GM23338 (cell line): Measurements from ENCODE around the gene YPEL1. TPM values are rescaled to one million over a fixed set of nuclear protein-coding genes. Genes with fewer than 3 reads are reported as not detected.

Experiments used
- ATAC-seq: fragments of 200-7000 bp; cut with Tn5 transposase; 3 replicates; pipeline ENCODE4 v1.9.1; 2020
- DNase-seq: peaks from one replicate; pipeline ENCODE4 v3.0.0-alpha.2; 2015; ENCODE audit warnings: low spot score
- H2AFZ ChIP-seq: fragments of 200-600 bp; sonication (generic); 2 replicates; pipeline ENCODE4 v1.8.0; 2016; ENCODE audit warnings: antibody characterized with exemption, mild to moderate bottlenecking, moderate library complexity
- H3F3A ChIP-seq: fragments of 200-600 bp; sonication (generic); replicated peaks from 2 replicates; pipeline ENCODE4 v1.8.0; 2017; ENCODE audit warnings: antibody characterized with exemption, mixed run types, low read depth
- H3K27ac ChIP-seq: fragments of 200-600 bp; sonication (generic); 2 replicates; pipeline ENCODE4 v1.6.1; 2016; ENCODE audit warnings: low read depth
- H3K27me3 ChIP-seq: fragments of 200-600 bp; sonication (generic); 2 replicates; pipeline ENCODE4 v1.8.0; 2016; ENCODE audit warnings: mild to moderate bottlenecking, mixed run types, moderate library complexity; ENCODE audit not compliant: insufficient read depth
- H3K36me3 ChIP-seq: fragments of 200-600 bp; sonication (generic); 2 replicates; pipeline ENCODE4 v1.8.0; 2016; ENCODE audit warnings: mild to moderate bottlenecking; ENCODE audit not compliant: insufficient read depth
- H3K4me1 ChIP-seq: fragments of 200-600 bp; sonication (generic); 2 replicates; pipeline ENCODE4 v1.8.0; 2016; ENCODE audit warnings: mild to moderate bottlenecking, moderate library complexity; ENCODE audit not compliant: insufficient read depth
- H3K4me2 ChIP-seq: fragments of 200-600 bp; sonication (generic); 2 replicates; pipeline ENCODE4 v1.7.1; 2017; ENCODE audit warnings: mixed run types
- H3K4me3 ChIP-seq: fragments of 200-600 bp; sonication (generic); 2 replicates; pipeline ENCODE4 v1.6.1; 2016; ENCODE audit warnings: mixed run types
- H3K79me2 ChIP-seq: fragments of 200-600 bp; sonication (generic); replicated peaks from 2 replicates; pipeline ENCODE4 v1.8.0; 2017; ENCODE audit warnings: mild to moderate bottlenecking; ENCODE audit not compliant: insufficient read depth
- H3K9me2 ChIP-seq: fragments of 200-600 bp; sonication (generic); 2 replicates; pipeline ENCODE4 v1.8.0; 2017; ENCODE audit not compliant: insufficient read depth
- H4K20me1 ChIP-seq: fragments of 200-600 bp; sonication (generic); replicated peaks from 2 replicates; pipeline ENCODE4 v1.8.0; 2017; ENCODE audit warnings: mild to moderate bottlenecking; ENCODE audit not compliant: insufficient read depth
- H3K27ac Mint-ChIP-seq: 2 replicates; pipeline ENCODE4 v1.8.0; 2020; ENCODE audit warnings: inconsistent platforms, mild to moderate bottlenecking, moderate library complexity, mixed read lengths
- H3K27me3 Mint-ChIP-seq: 3 replicates; pipeline ENCODE4 v1.8.0; 2022; ENCODE audit warnings: low read depth, mild to moderate bottlenecking, moderate library complexity, mixed read lengths, inconsistent platforms; ENCODE audit not compliant: insufficient read depth, poor library complexity
- H3K36me3 Mint-ChIP-seq: 3 replicates; pipeline ENCODE4 v1.8.0; 2021; ENCODE audit warnings: low read depth, mild to moderate bottlenecking, inconsistent platforms, moderate library complexity, mixed read lengths
- H3K4me1 Mint-ChIP-seq: 3 replicates; pipeline ENCODE4 v1.8.0; 2020; ENCODE audit warnings: mild to moderate bottlenecking, inconsistent platforms, mixed read lengths
- H3K4me3 Mint-ChIP-seq: 3 replicates; pipeline ENCODE4 v1.8.0; 2021; ENCODE audit warnings: moderate library complexity, mild to moderate bottlenecking, inconsistent platforms, mixed read lengths
- H3K9me3 Mint-ChIP-seq: 3 replicates; pipeline ENCODE4 v1.8.0; 2020; ENCODE audit warnings: moderate library complexity, mild to moderate bottlenecking, inconsistent platforms, mixed read lengths
- EZH2phosphoT487 ChIP-seq: fragments of 200-600 bp; sonication (generic); IDR thresholded peaks from one replicate; pipeline ENCODE4 v1.8.1; 2018; ENCODE audit warnings: antibody characterized with exemption; ENCODE audit not compliant: unreplicated experiment
- JUNB ChIP-seq: IDR thresholded peaks from one replicate; pipeline ENCODE4 v1.6.1; 2016; ENCODE audit warnings: antibody characterized with exemption; ENCODE audit not compliant: unreplicated experiment
- STAT1 ChIP-seq: IDR thresholded peaks from one replicate; pipeline ENCODE4 v1.6.1; 2016; ENCODE audit warnings: antibody characterized with exemption; ENCODE audit not compliant: unreplicated experiment
- polyA plus RNA-seq: library from polyadenylated mRNA; unstranded; fragments of >200 nt; fragmentation: Nextera tagmentation; extraction: Ambion mirVana; gene quantifications from 2 replicates; pipeline ENCODE4 v1.2.1, GENCODE V29; 2016
- total RNA-seq: library from RNA; depleted of rRNA; stranded (reverse); fragments of >200 nt; shearing (Covaris generic); gene quantifications from 2 replicates; pipeline ENCODE4 v1.2.3, GENCODE V29; 2014
- TF ChIP-seq, protein P1 (sequence below), 2 experiments: fragments of 200-600 bp in 1 of 2; sonication (generic) in 1 of 2; conservative IDR thresholded peaks; 2 replicates each; pipeline versions ENCODE4 v1.5.1 to v1.6.1; 2016 to 2017; ENCODE audit warnings: antibody characterized with exemption in 2 of 2, low read depth in 2 of 2, mild to moderate bottlenecking in 2 of 2, moderate library complexity in 1 of 2
- TF ChIP-seq, protein P2 (sequence below): fragments of 250-450 bp; sonication (Bioruptor Pico); IDR thresholded peaks from 2 replicates; pipeline ENCODE4 v1.5.0; 2020; ENCODE audit warnings: mild to moderate bottlenecking, moderate library complexity

The YPEL1 gene
- total and polyA plus RNA-seq, 2 experiments from 2014 or later = 4.4 to 6.0 TPM

DNA sequence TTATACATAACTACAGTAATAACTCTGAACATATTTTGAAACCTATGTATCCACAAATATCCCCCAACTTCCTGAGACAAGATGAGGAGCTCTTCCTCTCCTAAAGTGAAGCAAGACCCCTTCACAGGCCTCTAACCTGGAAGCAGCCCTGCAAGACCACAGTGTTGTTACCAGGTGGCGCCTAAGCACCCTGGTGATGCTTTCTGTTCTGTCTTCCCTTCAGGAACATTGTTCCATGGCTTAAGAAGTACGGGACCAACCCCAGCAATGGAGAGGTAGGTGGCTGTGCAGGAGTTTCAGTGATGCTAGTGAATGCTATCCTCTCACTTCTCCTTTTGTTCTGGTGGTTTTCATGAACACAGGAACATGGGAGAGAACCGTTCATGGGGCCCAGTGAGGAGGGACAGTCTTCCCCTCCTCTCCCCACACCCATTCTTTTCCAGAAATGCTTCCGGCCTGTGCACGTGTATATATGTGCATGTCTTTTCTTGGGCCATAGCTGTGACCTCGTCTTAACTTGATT is 63.4 kb downstream of the YPEL1 start:
- no peaks in the 10 kb centered on the region for H3F3A ChIP-seq
- Mint-ChIP-seq H3K36me3 (peaks cover 60% of the 10 kb centered on the region), H3K27ac (no peak overlapping the region), H3K4me3 (no peak overlapping the region), H3K9me3 (peaks cover 5% of the 10 kb centered on the region; the same call in 2 of the 3 replicates), H3K27me3 (peaks cover 6% of the 10 kb centered on the region), H3K4me1 (peaks cover 3% of the 10 kb centered on the region; the same call in 1 of the 3 replicates)
- no peaks in the 10 kb centered on the region for H3K27me3 ChIP-seq
- DNase-seq (no peak), ATAC-seq (no peak)
- H3K9me2 ChIP-seq = no peaks in the 10 kb centered on the region
- H3K27ac ChIP-seq = no peak overlapping the region
- TF ChIP-seq, protein P1, sequence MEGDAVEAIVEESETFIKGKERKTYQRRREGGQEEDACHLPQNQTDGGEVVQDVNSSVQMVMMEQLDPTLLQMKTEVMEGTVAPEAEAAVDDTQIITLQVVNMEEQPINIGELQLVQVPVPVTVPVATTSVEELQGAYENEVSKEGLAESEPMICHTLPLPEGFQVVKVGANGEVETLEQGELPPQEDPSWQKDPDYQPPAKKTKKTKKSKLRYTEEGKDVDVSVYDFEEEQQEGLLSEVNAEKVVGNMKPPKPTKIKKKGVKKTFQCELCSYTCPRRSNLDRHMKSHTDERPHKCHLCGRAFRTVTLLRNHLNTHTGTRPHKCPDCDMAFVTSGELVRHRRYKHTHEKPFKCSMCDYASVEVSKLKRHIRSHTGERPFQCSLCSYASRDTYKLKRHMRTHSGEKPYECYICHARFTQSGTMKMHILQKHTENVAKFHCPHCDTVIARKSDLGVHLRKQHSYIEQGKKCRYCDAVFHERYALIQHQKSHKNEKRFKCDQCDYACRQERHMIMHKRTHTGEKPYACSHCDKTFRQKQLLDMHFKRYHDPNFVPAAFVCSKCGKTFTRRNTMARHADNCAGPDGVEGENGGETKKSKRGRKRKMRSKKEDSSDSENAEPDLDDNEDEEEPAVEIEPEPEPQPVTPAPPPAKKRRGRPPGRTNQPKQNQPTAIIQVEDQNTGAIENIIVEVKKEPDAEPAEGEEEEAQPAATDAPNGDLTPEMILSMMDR (conservative IDR thresholded peaks at IDR 0.05; ENCODE audit: low read depth in 2 of 2) = peak; percentile 8 to 25; a peak in 2 of 4 replicates
- TF ChIP-seq JUNB = no peak
- H3K4me3 ChIP-seq = no peak overlapping the region
- peaks cover 4% of the 10 kb centered on the region for H4K20me1 ChIP-seq
- peaks cover 28% of the 10 kb centered on the region; the same call in 1 of the 2 replicates for H3K36me3 ChIP-seq
- no peaks in the 10 kb centered on the region for H3K4me1 ChIP-seq
- H2AFZ ChIP-seq = no peak overlapping the region
- no peak overlapping the region for H3K4me2 ChIP-seq
- H3K79me2 ChIP-seq = peaks cover 9% of the 10 kb centered on the region

DNA sequence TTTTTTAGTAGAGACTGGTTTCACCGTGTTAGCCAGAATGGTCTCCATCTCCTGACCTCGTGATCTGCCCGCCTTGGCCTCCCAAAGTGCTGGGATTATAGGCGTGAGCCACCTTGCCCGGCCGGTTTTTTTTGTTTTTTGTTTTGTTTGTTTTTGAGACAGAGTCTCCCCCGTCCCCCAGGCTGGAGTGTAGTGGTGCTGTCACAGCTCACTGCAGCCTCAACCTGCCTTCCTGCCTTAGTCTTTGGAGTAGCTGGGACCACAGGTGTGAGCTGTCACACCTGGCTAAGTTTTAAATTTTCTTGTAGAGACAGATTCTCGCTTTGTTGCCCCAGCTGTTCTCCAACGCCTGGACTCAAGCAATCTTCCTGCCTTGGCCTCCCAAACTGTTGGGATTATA is 66.6 kb downstream of the YPEL1 start:
- no peak for ATAC-seq
- Mint-ChIP-seq H3K27me3 (peaks cover 13% of the 10 kb centered on the region), H3K27ac (no peak overlapping the region), H3K9me3 (no peaks in the 10 kb centered on the region; the same call in 1 of the 3 replicates), H3K4me1 (peaks cover 10% of the 10 kb centered on the region), H3K4me3 (no peak overlapping the region), H3K36me3 (peaks cover 30% of the 10 kb centered on the region)
- H3K36me3 ChIP-seq = peaks cover 23% of the 10 kb centered on the region; the same call in 1 of the 2 replicates
- H3F3A ChIP-seq = 0 out of 2 replicates have a peak, but pooled peaks cover 6% of the 10 kb centered on the region
- H3K79me2 ChIP-seq = peaks cover 14% of the 10 kb centered on the region
- H3K27me3 ChIP-seq = no peaks in the 10 kb centered on the region
- H4K20me1 ChIP-seq = peaks cover 4% of the 10 kb centered on the region
- H3K4me1 ChIP-seq = no peaks in the 10 kb centered on the region
- H3K4me2 ChIP-seq = no peak overlapping the region
- no peak for DNase-seq
- no peak overlapping the region for H3K4me3 ChIP-seq
- no peak overlapping the region for H3K27ac ChIP-seq
- H2AFZ ChIP-seq = no peak overlapping the region
- TF ChIP-seq STAT1 (no peak), EZH2phosphoT487 (no peak)
- H3K9me2 ChIP-seq = no peaks in the 10 kb centered on the region

DNA sequence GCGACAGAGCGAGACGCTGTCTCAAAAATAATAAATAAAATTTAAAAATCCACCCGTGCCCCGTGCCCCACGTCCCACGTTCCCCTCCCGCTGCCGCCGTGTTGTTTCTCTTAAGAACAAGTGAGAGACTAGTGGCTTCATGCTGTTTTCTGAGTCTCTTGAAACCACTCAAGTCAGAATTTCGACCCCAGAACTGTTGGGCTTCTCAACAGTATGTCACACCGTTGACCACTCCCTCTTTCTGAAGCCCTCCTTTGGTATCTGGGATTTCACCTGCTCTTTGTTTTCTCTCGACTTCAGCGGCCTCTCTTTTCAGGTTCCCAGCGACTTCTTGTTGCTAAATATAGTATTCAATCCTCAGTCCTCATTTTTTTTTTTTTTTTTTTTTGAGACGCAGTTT is 68.8 kb downstream of the YPEL1 start:
- DNase-seq = peak; percentile 51
- peak; percentile 17 for ATAC-seq
- no peaks in the 10 kb centered on the region for H3K4me1 ChIP-seq
- peaks cover 11% of the 10 kb centered on the region for H3K27me3 Mint-ChIP-seq
- H3K27me3 ChIP-seq = no peaks in the 10 kb centered on the region
- peak overlapping the region; percentile 99 for H3K4me3 ChIP-seq
- H3K79me2 ChIP-seq = peaks cover 14% of the 10 kb centered on the region
- H2AFZ ChIP-seq = no peak overlapping the region
- 0 out of 2 replicates have a peak, but pooled peaks cover 9% of the 10 kb centered on the region for H3F3A ChIP-seq
- peaks cover 14% of the 10 kb centered on the region; the same call in 1 of the 2 replicates for H3K36me3 ChIP-seq
- H3K4me1 Mint-ChIP-seq = peaks cover 10% of the 10 kb centered on the region
- H3K9me3 Mint-ChIP-seq = no peaks in the 10 kb centered on the region; the same call in 1 of the 3 replicates
- peaks cover 12% of the 10 kb centered on the region; the same call in 2 of the 3 replicates for H3K36me3 Mint-ChIP-seq
- H3K27ac Mint-ChIP-seq = peak overlapping the region; percentile 94; the same call in 1 of the 2 replicates
- peak overlapping the region; percentile 82 for H3K4me2 ChIP-seq
- peak overlapping the region; percentile 96 for H3K27ac ChIP-seq
- H4K20me1 ChIP-seq = no peaks in the 10 kb centered on the region; the same call in 1 of the 2 replicates
- H3K4me3 Mint-ChIP-seq = peak overlapping the region; percentile 98
- H3K9me2 ChIP-seq = no peaks in the 10 kb centered on the region
- TF ChIP-seq, protein P2, sequence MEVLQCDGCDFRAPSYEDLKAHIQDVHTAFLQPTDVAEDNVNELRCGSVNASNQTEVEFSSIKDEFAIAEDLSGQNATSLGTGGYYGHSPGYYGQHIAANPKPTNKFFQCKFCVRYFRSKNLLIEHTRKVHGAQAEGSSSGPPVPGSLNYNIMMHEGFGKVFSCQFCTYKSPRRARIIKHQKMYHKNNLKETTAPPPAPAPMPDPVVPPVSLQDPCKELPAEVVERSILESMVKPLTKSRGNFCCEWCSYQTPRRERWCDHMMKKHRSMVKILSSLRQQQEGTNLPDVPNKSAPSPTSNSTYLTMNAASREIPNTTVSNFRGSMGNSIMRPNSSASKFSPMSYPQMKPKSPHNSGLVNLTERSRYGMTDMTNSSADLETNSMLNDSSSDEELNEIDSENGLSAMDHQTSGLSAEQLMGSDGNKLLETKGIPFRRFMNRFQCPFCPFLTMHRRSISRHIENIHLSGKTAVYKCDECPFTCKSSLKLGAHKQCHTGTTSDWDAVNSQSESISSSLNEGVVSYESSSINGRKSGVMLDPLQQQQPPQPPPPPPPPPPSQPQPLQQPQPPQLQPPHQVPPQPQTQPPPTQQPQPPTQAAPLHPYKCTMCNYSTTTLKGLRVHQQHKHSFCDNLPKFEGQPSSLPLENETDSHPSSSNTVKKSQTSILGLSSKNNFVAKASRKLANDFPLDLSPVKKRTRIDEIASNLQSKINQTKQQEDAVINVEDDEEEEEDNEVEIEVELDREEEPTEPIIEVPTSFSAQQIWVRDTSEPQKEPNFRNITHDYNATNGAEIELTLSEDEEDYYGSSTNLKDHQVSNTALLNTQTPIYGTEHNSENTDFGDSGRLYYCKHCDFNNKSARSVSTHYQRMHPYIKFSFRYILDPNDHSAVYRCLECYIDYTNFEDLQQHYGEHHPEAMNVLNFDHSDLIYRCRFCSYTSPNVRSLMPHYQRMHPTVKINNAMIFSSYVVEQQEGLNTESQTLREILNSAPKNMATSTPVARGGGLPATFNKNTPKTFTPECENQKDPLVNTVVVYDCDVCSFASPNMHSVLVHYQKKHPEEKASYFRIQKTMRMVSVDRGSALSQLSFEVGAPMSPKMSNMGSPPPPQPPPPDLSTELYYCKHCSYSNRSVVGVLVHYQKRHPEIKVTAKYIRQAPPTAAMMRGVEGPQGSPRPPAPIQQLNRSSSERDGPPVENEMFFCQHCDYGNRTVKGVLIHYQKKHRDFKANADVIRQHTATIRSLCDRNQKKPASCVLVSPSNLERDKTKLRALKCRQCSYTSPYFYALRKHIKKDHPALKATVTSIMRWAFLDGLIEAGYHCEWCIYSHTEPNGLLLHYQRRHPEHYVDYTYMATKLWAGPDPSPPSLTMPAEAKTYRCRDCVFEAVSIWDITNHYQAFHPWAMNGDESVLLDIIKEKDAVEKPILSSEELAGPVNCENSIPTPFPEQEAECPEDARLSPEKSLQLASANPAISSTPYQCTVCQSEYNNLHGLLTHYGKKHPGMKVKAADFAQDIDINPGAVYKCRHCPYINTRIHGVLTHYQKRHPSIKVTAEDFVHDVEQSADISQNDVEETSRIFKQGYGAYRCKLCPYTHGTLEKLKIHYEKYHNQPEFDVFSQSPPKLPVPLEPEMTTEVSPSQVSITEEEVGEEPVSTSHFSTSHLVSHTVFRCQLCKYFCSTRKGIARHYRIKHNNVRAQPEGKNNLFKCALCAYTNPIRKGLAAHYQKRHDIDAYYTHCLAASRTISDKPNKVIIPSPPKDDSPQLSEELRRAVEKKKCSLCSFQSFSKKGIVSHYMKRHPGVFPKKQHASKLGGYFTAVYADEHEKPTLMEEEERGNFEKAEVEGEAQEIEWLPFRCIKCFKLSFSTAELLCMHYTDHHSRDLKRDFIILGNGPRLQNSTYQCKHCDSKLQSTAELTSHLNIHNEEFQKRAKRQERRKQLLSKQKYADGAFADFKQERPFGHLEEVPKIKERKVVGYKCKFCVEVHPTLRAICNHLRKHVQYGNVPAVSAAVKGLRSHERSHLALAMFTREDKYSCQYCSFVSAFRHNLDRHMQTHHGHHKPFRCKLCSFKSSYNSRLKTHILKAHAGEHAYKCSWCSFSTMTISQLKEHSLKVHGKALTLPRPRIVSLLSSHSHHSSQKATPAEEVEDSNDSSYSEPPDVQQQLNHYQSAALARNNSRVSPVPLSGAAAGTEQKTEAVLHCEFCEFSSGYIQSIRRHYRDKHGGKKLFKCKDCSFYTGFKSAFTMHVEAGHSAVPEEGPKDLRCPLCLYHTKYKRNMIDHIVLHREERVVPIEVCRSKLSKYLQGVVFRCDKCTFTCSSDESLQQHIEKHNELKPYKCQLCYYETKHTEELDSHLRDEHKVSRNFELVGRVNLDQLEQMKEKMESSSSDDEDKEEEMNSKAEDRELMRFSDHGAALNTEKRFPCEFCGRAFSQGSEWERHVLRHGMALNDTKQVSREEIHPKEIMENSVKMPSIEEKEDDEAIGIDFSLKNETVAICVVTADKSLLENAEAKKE = no peak
